ENCODE data around the gene HOMER2.

The HOMER2 gene

GRCh38 chr15:82856397-82857170 is 95.9 kb downstream of the HOMER2 start:
- DNase-seq (ENCODE audit: low read depth), result no peak

GRCh38 chr15:82855286-82856100 is 97.0 kb downstream of the HOMER2 start:
- DNase-seq (ENCODE audit: low read depth), result no peak

GRCh38 chr15:82854554-82854953 is 98.0 kb downstream of the HOMER2 start:
- DNase-seq (ENCODE audit: low read depth), result no peak

- DNase-seq (ENCODE audit: low read depth), result no peak
These were observed 99.5 kb downstream of the HOMER2 start for GRCh38 chr15:82852941-82853561.

GRCh38 chr15:82851981-82852511 is 100.5 kb downstream of the HOMER2 start:
- peak; percentile 60 for DNase-seq (ENCODE audit: low read depth)

- DNase-seq (ENCODE audit: low read depth), result no peak
These were observed 101.1 kb downstream of the HOMER2 start for GRCh38 chr15:82851306-82851850.

GRCh38 chr15:82850731-82851130 is 101.8 kb downstream of the HOMER2 start:
- no peak for DNase-seq (ENCODE audit: low read depth)

GRCh38 chr15:82849556-82850512 is 102.7 kb downstream of the HOMER2 start:
- DNase-seq (ENCODE audit: low read depth), result peak; percentile 89

GRCh38 chr15:82848241-82848993 is 104.1 kb downstream of the HOMER2 start:
- no peak for DNase-seq (ENCODE audit: low read depth)

GRCh38 chr15:82847703-82848102 is 104.8 kb downstream of the HOMER2 start:
- DNase-seq (ENCODE audit: low read depth), result no peak

- DNase-seq (ENCODE audit: low read depth), result no peak
These were observed 105.9 kb downstream of the HOMER2 start for GRCh38 chr15:82846621-82847020.

- no peak for DNase-seq (ENCODE audit: low read depth)
These were observed 106.8 kb downstream of the HOMER2 start for GRCh38 chr15:82845686-82846085.

GRCh38 chr15:82843566-82843965 is 109.0 kb downstream of the HOMER2 start:
- no peak for DNase-seq (ENCODE audit: low read depth)

GRCh38 chr15:82840166-82840565 is 112.4 kb downstream of the HOMER2 start:
- no peak for DNase-seq (ENCODE audit: low read depth)

- no peak for DNase-seq (ENCODE audit: low read depth)
These were observed 113.4 kb downstream of the HOMER2 start for GRCh38 chr15:82839136-82839535.

GRCh38 chr15:82838096-82838735 is 114.3 kb downstream of the HOMER2 start:
- DNase-seq (ENCODE audit: low read depth), result no peak

GRCh38 chr15:82835391-82835917 is 117.1 kb downstream of the HOMER2 start:
- DNase-seq (ENCODE audit: low read depth), result no peak

- no peak for DNase-seq (ENCODE audit: low read depth)
These were observed 119.2 kb downstream of the HOMER2 start for GRCh38 chr15:82833362-82833682.

GRCh38 chr15:82832601-82833361 is 119.7 kb downstream of the HOMER2 start:
- peak; percentile 87 for DNase-seq (ENCODE audit: low read depth)

All from amniotic epithelial cell (primary cell).